ENCODE results near the gene CCDC86.

The CCDC86 gene

DNA sequence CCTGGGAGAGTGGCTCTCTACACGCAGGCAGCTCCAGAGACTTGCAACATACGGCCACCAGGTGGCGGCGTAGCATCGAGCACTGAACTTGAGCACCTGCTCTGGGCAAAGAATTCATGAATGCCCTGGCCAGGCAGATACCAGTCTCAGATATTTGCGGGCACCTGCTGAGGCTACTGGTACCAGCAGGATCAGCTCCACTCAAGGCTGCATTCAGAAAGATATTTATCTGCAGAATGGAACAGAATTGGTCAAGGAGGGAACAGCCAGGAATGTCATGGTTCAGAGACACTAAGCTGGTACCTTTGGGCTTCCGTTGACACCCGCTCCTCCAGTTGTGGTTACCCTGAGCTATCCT, 10.8 kb upstream of the CCDC86 start:
- peak; percentile 59 to 62 for DNase-seq (ENCODE audit: low read depth in 2 of 2)

DNA sequence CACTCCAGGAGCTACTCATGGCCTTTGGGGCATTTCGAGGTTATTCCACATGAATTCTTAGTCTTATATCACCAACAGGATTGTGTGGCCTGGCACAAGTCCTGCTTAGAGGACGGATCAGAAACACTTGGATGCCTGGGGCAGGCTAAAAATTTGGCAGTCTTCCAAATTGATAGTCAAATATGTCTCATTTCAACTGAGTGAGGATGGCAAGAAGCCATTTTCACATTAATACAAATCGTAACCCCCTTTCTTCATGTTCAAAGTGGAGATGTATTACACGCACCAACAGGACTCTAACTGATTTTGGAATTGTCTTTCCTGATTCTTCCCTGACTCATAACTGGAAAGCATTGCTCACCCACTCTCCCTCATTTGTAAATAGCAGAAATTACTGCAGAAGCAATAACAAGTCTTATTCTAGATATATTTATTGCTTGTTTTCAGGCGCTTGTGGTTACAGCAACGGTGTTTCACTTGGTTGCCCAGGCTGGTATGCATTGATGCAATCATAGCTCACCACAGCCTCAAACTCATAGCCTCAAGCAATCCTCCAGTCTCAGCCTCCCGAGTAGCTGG, 10.3 kb upstream of the CCDC86 start:
- DNase-seq (ENCODE audit: low read depth in 2 of 2): no peak

DNA sequence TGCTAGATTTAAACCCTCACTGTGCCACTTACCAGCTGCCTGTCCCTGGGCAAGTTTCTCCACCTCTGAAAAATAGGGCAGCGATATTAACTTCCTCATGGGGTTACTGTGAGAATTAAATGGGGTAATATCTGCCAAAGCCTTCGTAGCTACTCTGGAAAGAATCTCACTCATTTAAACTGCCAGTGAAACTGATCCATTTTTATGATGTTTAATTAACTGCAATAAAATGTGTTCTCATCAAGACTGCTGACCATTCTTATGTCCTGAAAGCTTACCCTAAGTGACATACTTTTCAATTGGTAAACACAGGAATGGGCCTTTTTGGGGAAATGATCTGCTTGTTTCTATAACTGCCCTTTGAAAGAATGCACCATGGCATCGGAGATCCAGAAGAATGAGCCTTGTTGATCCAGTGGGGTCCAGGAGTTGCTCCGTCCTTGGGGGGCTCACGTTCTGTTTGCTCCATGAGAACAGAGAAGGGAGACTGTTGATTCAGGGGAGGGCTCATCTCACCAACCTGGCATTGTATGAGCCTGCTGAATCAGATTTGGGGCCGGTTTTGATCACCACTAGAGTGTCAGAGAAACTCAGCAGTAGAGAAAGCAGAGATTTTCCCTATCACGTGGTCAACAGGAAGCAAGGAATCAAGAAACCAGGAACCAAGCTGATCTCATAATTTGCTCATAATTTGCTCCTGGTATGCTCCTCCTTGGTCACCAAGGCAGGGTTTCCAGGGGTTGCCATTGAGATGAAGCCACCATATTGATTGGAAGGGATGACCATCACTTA, 7.0 kb upstream of the CCDC86 start:
- DNase-seq (ENCODE audit: low read depth in 2 of 2): no peak

DNA sequence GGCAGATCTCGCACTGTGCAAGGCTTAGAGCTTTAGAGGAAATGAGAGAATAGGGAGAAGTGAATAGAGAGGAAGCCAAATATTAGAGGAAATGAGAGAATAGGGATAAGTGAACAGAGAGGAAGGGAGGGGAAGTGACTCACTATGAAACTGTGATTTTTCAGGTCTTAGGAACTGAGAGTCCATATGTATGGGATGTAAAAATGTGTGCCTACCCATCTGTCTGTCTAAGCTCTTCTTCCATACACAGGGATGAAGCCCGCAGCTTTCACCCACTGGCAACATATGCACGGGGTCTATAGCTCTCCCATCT, 6.4 kb upstream of the CCDC86 start:
- DNase-seq (ENCODE audit: low read depth in 2 of 2): no peak

DNA sequence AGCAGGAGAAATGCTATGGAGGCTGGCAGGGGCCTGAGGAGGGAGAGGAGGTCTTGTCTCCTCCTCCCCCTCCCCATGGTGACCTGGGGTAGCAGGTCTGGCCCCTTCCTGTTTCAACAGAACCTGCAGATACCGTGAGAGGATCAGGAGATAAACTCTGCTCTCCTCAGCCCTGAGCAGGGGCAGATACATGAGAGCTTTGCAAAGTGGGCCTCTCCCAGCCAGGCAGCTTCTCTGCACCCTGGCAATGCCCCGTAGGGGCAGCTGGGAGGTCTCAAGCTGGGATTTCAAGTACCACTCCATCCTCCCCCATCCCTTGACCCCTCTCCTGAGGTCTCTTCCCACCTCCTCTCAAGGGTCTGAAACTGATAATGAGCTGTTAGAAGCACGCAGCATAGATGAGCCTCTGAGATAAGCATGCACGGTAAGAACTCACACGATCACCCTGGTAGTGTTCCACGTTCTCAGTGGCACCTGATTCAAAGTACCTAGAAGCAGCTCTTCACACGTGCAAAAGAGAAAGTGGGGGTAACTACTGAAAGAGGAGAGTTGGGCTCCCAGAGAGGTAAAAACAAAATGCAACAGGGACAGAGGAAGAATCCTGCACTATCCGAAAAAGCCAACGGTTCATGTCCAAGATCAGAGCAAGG, 4.9 kb upstream of the CCDC86 start:
- no peak for DNase-seq (ENCODE audit: low read depth in 2 of 2)

DNA sequence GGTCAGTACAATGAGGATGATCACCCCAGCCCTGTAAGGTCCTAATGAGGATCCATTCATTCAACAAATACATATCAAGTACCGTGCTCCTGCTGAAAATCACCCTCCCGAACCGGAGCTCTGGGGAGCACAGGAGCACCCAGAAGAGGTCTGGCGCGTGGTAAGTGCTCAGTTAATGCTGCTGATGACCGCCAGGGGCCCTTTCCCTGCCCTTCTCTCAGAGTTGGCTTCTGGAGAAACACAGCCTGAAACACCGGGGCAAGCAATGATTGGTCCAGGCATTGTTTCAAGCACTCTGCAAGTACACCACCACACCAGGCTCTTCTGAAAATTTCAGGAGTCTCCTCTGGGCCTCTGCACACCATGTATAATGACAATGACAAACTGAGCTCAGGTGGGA, 3.8 kb upstream of the CCDC86 start:
- no peak for DNase-seq (ENCODE audit: low read depth in 2 of 2)

DNA sequence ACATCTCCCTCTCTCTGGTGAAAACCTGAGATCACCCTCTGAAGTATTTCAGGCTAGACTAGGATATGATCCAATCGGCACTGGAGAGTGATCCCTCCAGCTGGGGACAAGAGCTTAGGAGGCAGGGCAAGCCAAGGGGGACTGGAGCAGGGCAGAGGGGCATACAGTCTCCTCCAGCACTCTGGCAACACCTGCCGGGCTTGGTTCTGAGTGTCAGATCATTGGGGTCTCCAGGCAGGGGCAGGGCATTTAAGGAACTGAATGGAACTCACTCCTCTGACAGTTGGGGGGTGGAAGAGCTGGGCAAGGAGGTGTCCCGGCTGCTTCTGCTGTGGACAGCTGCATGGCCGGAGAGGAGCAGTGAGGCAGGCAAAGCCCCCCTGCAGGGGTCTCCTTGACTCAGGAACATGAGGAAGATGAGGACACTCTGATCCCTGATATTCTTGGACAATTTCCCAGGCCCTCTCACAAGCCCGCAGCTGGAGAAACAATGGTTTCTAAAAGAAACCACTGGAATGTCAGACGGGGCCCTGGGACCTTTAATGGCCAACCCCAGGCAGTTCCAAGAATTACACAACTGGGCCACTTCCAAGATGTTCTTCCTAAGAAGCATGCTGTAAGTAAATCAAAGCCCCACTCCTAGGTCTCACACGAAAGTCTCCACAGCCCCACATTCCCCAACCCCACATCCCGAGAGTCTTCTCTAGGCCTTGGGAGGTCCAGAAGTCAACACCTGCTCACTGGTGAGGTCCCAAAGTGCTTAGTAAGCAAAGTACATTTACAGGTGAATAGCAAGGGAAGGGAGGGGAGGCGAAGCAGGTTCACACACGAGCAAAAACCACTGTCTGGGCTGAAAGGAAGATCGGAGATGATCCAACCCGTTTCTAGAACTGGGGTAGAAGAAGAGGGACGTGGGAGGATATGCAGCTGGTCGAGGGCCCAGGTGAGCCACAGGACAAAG, 1.2 kb upstream of the CCDC86 start:
- no peak for DNase-seq (ENCODE audit: low read depth in 2 of 2)

DNA sequence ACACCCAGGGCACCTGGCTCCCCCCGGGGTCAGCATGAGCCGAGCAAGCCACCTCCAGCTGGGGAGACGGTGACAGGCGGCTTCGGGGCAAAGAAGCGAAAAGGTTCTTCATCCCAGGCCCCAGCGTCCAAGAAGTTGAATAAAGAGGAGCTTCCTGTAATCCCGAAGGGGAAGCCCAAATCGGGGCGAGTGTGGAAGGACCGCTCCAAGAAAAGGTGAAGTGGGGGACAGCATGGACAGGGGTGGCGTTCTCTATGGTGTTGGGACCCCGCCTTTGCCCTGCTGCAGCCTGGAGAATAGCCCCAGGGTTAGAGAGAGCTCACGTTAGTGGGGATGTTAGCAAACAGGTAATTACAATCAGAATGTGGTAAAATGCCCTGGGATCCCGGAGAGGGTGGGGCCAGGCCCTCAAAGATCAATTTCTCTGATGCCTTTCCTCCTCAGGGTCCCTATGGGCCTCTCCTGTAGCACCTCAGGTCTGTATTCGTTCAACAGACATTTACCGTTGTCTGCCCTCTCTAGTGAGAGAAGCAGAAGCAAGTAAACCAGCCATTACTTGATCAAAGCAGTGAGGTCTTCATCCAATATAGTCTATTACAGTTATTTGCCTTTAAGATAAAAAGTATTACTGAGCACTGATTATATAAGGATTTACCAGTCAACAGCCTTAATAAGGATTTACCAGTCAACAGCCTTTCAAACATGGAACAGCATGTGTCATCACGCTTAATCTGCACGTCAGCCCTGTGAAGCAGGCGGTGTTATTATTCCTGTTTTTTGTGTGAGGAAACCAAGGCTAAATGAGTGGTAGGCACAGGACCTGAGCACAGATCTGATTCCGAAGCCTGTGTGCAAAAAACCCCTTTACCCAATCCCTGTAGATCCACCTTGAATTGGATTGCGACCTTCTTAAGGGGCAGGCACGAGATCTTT, 1.0 kb downstream of the CCDC86 start:
- DNase-seq (ENCODE audit: low read depth in 2 of 2): no peak

DNA sequence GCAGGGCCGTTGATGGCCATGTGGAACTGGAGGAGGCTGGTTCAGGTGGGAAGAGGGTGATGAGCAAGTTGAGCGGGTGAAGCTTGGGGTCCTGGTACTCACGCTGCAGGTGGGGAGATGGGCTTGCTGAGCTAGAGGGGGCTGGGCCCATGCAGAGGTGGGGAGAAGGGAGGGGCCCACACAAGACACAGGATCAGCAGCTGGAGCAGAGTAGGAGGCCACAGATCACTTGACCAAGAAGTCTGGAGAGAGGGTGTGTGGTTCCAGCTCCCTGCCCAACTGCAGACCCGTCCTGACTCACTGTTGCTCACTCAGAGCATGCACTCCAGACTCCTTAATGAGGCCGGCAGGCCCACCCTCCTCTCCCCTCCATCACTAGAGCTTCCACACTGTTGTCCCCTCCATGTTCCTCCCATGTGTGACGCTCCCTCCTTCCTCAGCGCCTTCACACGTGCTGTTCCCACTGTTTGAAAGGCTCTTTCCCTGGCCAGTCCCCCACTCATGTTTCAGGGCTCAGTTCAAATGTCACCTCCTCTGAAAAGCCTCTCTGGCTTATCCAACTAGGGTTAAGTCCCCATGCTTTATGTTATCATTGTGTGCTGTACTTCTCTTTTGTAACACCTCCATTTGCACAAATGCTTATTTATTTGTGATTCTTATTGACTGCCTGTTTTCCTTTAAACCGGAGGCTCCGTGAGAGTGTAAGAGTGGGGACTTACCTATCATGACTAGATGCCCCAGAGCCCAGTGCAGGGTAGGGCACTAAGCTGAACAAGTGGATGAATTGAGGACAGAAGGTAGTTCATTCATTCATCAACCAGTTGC, 2.3 kb downstream of the CCDC86 start:
- no peak for DNase-seq (ENCODE audit: low read depth in 2 of 2)

DNA sequence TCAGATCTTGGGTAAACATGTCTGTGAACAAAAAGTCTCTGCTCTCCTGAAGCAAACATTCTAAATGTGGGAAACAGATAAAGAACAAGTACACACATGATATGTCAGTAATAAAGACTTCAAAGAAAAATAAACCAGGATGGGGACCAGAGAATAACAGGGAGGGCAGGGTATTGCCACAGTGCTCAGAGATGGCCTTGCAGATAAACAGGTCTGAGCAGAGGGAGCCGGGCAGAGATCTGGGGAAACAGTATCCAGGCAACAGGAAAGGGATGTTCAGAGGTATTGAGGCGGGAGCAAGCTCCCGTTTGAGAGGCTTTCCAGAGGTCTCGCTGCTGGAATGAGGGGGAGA, 2.9 kb downstream of the CCDC86 start:
- no peak for DNase-seq (ENCODE audit: low read depth in 2 of 2)

DNA sequence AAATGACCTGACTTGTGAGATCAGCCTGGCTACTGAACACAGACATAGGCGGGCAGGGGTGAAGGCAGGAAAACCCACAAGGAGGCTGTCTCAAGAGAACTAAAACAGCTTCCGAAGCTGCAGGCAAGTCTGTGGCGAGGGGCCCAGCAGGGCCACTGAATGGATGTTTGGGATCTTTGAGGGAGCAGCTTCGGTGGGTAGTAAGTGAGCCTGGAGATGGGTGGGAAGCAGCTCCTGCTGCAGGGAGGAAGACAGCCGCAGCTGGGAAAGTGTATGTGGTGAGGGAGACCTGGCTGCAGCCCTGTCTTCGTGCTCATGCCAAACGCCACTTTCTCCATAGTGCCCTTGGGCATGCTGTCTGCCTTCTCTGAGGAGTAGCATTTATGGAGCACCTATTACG, 3.4 kb downstream of the CCDC86 start:
- DNase-seq (ENCODE audit: low read depth in 2 of 2): no peak

DNA sequence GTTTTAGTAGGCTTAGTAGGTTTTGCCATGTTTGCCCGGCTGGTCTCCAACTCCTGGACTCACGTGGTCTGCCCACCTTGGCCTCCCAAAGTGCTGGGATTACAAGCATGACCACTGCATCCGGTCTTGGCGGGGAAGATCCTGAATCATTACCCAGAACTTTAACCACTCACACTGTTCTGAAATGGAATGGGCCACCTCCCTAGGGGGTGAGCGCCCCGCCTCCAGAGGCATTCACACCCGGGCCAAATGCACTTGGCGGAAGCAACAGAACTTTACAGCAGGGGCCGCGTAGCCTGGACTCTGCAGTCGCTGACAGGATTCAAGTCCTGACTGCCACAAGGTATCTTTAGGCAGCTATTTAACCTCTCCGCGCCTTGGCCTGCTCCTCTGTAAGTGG, 5.4 kb downstream of the CCDC86 start:
- no peak for DNase-seq (ENCODE audit: low read depth in 2 of 2)

DNA sequence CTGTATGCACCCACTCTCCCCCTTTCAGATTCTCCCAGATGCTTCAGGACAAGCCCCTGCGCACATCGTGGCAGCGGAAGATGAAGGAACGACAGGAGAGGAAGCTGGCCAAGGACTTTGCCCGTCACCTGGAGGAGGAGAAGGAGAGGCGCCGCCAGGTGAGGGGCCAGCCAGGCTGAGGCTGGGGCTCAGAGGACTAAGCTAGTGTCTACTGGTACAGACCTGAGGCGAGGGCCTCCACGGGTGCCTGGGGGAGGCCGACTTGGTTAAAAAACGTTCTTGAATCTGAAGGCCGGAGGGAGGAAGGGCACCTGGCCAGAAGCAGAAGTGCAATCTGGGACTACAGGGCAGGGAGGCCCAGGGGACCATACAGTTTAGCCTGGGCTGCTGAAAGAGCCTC, 6.0 kb downstream of the CCDC86 start:
- DNase-seq (ENCODE audit: low read depth in 2 of 2): no peak

DNA sequence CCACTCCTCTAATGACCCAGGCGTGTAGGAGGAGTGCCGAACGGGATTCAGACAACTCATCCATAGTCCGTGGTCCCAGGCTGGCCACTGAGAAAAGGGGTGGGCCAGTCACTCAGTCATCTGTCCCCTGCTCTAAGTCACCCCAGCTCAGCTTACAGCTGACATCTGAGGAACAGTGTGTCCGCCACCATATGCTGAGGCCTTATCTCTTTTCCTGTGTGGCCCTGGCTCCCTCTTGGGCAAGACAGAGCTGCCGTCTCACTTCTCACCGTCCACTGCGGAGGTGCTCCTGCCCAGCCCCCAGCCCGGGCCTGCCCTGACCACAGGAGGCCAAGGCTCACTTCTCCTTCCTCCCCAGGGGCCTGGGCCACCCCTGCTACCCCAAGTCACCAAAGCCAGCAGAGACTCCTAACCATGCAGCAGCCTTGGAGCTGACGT, 6.8 kb downstream of the CCDC86 start:
- DNase-seq (ENCODE audit: low read depth in 2 of 2): no peak

DNA sequence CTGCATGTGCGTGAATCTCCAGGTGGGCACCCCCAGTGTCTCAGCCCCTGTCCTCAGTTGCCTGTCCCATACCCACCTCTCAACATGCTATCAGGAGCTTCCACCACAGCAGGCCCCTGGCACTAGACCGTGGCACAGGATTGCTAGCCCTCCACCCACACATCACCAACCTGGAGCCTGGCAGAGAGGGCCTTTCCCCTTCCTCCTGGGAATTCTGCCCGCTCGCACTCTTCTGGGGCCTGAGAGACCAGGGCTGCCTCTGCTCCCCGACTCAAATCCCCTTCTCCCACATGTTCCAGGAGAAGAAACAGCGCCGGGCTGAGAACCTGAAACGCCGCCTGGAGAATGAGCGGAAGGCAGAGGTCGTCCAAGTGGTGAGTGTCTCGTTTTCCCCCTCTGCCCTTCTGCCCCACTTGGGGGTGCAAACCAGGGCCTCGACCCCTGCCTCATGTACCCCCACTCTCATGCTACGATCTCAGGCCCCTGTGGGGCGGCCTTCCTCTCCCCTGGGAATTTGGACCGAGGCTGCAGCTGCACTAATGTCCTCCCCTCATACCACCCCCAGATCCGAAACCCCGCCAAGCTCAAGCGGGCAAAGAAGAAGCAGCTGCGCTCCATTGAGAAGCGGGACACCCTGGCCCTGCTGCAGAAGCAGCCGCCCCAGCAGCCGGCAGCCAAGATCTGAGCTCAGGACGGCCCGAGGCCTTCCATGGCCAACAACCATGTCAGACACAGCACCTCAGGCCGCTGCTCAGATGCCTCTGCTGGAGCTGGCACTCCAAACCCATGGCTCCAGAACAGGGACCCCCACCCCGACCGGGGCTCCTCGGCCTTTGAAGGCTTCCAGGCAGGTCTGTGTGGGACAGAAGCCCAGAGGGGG, 8.0 kb downstream of the CCDC86 start:
- no peak for DNase-seq (ENCODE audit: low read depth in 2 of 2)

DNA sequence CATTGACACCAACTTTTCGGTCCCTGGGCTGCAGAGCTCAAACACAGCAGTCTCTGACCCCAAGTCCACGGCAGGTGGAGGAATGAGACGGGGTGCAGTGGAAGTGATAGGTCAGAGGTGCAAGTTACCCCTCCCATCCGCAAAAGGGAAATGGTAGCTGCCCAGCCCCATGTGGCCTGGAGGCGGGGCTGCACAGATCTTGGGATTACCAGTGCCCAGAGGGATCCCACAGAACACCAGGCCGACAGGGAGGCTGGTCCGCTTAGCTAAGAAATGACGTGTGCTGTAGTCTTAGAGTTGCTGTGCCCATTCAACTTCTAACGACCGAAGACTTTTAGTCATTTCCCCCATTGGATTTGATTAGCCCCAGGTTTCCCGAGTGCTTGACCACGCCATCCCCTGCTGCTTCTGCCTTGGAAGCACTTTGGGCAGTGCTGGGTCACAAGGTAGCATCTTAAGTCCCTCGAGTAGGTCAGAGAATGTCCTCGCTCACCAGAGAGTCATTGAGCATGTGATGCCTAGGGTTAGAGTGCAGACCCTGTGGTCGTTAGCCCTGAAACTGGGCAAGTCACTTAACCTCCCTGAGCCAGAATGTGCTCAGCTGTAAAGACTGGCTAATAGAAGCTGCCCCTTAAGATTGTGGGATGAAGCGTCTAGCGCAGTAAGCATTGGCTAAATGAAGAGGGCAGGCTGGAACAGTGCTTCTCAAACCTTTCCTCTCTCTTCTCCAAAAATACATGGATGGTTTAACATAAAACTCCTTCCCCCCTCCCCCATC, 9.6 kb downstream of the CCDC86 start:
- DNase-seq (ENCODE audit: low read depth in 2 of 2): no peak

DNA sequence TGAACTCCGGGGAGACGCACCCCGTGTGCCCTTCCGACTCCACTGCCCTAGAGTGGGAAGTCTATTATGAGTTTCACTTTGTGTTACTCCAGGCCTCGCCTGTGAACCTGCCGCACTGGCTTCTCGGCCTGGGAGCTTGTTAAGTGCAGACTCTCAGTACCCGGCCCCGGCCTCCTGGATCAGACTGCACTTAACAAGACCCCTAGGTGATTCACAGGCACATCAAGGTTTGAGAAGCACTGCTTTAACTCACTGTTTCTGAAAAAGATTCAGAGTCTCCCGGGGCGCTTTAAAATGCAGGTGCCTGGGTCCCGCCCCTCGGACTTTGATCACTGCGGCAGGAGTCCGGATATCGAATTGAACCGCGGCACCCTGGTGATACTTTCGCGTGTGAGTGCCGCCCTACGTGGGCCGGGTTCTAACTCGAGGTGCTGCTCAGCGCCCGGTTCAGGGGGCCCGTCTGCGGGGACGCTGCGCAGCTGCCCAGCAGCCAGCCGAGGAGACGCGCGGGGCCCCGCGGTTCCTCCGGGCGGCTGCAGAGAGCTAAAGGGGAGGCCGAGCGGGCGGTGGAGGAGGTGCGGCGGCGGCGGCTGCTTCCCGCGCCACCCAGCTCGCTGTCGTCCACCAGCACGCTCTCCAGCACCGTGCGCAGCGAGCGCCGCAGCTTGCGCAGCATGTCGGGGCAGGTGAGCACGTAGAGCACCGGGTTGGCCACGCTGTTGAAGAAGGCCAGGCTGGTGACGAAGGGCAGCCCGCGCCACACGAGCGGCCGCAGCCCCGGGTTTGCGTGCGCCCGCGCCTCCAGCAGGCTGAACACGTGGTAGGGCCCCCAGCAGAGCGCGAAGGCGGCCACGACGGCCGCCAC, 10.4 kb downstream of the CCDC86 start:
- no peak for DNase-seq (ENCODE audit: low read depth in 2 of 2)
